ENCODE measurements around the gene ADAMTS15.

The ADAMTS15 gene

GRCh38 chr11:130464291-130464812 lies 15.9 kb downstream of the ADAMTS15 start:
- DNase-seq, result no peak

GRCh38 chr11:130465263-130465662 lies 16.8 kb downstream of the ADAMTS15 start:
- DNase-seq, result no peak

DNA sequence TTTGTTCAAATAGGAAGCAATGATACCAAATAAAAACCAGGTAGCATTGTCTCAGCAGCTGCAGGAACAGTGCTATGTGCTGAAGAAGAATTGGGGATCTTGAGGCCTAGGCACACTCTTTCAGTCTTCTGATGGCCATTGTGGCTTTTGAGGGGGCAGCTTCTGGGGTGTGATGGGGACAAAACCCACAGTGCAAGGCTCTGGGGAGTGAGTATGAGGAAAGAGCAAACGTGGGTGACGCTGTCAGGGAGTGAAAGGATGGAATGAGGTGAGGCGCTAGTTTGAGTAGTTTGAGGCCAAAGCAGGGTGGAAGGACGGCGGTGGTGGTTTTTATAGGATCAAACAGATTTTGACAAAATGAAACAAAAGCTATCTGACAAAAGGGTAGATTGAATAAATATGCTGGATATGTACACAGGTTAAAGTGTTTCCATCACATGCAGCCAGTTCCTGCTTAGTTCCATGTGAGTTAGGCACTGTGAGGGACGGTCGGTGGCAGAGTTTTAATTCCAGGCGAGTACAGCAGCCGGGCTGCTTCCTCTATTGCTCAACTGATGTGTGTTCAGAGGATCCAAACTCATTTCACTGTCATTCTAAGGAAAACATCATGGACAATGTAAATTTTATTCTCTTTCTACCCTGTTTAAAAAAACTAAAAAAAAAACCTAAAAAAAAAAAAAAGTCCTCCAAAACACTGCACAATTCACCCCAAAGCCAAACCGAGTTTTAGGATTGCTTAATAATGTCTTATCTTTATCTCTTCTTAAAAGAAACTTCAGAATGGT lies 18.9 kb downstream of the ADAMTS15 start:
- DNase-seq, result no peak

DNA sequence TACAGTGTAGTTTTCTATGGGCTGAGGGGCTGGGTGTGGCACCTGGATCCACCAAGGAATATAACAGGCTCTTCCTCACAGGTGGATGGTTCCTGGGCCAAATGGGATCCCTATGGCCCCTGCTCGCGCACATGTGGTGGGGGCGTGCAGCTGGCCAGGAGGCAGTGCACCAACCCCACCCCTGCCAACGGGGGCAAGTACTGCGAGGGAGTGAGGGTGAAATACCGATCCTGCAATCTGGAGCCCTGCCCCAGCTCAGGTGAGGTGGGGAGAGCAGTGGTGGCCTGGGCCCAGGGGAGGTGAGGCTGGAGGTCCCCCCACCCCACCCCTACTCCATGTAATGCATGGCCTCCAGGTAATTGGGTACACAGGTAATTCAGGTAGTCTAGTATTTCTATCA lies 20.7 kb downstream of the ADAMTS15 start:
- DNase-seq, result no peak

DNA sequence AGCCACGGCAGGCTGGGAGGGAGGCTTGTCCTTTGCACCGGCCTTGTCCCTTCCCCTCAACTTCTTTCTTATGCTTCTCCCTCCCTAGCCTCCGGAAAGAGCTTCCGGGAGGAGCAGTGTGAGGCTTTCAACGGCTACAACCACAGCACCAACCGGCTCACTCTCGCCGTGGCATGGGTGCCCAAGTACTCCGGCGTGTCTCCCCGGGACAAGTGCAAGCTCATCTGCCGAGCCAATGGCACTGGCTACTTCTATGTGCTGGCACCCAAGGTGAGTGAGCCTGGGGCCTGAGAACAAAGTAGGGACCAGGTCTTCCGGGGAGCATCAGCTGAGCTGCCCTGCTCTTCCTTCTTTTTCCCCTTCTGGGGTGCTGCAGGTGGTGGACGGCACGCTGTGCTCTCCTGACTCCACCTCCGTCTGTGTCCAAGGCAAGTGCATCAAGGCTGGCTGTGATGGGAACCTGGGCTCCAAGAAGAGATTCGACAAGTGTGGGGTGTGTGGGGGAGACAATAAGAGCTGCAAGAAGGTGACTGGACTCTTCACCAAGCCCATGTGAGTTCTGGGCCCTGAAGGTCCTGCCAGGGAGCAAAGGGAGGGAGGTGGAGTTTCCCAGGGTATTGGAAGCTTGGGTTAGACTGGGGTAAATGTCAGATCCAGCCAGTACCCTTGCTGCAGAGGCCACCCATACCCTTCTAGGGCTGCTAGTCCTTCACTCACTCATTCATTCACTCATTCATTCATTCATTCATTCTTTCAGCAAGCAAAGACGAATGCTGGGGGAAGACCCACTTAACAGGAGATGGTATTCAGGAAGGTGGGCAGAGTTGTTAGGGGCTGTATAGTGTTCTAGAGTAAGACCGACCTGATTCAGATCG lies 22.6 kb downstream of the ADAMTS15 start:
- DNase-seq, result no peak

DNA sequence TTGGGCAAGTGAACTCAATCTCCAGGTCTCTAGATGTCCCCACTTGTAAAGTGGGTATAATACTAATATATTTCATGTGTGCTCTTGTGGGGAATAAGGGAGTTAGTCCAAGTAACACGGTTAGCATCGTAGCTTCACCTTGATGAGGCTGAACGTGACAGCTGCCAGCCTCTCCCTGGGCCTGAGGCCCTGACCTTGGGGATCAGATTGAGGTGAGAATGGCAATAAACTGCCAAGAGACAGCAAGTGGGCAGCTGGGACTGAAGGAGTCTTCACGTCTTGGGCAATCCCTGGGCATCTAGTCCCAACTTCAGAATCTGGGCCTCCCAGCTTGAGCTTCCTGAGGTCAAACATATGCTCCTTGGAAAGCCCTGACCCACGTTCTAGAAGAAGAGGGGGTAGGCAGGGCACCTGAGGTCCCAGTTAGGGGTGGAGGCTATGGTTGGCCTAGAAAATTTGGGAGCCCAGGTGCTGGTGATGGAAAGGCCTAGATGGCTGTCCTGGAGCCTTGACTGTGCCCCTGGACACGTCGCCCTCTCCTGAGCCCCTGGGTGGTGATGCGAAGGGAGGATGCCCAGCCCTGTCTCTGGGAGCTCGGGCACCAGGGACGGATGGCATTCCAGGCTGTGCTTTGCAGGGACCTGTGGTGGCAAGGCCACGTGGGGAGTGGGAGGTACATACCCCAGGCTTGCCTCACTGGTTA lies 23.4 kb downstream of the ADAMTS15 start:
- no peak for DNase-seq

- no peak for DNase-seq
These were observed 24.1 kb downstream of the ADAMTS15 start for GRCh38 chr11:130472434-130472961.

DNA sequence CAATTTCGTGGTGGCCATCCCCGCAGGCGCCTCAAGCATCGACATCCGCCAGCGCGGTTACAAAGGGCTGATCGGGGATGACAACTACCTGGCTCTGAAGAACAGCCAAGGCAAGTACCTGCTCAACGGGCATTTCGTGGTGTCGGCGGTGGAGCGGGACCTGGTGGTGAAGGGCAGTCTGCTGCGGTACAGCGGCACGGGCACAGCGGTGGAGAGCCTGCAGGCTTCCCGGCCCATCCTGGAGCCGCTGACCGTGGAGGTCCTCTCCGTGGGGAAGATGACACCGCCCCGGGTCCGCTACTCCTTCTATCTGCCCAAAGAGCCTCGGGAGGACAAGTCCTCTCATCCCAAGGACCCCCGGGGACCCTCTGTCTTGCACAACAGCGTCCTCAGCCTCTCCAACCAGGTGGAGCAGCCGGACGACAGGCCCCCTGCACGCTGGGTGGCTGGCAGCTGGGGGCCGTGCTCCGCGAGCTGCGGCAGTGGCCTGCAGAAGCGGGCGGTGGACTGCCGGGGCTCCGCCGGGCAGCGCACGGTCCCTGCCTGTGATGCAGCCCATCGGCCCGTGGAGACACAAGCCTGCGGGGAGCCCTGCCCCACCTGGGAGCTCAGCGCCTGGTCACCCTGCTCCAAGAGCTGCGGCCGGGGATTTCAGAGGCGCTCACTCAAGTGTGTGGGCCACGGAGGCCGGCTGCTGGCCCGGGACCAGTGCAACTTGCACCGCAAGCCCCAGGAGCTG lies 24.8 kb downstream of the ADAMTS15 start:
- DNase-seq, result no peak

GRCh38 chr11:130473795-130474377 lies 25.4 kb downstream of the ADAMTS15 start:
- no peak for DNase-seq

- DNase-seq, result no peak
These were observed 26.4 kb downstream of the ADAMTS15 start for GRCh38 chr11:130474637-130475400.

DNA sequence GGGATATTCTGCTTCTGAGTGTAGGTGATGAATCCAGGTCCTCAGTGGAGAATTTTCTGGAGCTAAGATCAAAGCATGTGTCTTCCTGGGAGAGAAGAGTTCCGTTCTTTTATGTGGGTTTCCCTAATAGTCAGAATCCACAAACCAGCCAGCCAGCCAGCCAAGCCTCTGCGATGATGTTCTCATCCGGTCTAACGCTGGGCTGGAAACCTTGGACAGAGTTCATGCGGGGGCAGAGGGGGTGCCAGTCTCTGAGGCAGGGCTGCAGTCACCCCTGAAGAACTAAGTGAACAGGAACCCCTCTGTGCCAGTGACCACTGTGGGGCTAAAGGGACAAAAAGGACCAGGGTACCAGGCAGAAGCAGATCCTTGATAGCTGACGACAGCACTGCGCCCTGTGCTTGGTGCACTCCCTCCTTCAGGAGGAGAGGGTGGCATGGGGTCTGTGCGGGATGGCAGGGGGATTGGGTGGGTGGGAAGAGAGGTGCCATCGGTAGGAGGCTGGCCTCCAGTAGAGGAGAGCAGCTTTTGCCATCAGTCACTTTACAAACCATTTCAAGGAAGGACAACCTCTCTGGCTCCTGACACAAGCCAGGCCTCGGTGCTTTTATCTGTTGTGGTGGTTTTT lies 27.1 kb downstream of the ADAMTS15 start:
- DNase-seq, result no peak

- no peak for DNase-seq
These were observed 27.9 kb downstream of the ADAMTS15 start for GRCh38 chr11:130476200-130476921.

GRCh38 chr11:130476922-130477491 lies 28.6 kb downstream of the ADAMTS15 start:
- DNase-seq, result no peak

DNA sequence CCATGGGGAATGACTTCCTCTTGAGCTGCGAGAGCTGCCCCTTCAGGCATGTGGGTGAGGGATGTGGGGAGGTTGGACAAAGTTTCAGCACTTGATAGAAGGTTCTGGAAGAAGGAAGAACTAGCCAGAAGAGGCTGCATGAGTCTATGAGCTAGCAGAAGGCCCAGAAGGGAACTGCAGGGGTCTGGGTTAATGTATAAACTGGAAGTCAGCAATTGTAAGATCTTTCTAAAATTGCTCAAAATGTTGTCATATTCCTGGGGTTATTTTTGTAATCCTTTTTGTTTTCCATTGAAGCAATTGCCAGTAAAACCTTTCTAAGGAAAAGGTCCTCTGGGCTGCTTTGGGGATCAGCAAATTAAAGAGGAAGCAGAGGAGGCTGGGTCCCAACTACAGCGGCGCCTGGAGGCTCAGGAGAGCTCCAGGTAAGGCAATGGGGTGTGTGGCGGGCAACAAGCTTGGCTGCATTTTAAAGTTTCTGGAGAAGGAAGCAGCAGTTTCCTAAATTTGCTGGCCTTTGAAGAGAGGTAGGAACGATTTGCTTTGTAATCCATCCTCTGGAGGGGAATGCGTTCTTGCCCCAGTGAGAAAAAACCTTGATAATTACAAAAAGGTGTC lies 29.2 kb downstream of the ADAMTS15 start:
- DNase-seq, result no peak

- no peak for DNase-seq
These were observed 29.8 kb downstream of the ADAMTS15 start for GRCh38 chr11:130478204-130478701.

DNA sequence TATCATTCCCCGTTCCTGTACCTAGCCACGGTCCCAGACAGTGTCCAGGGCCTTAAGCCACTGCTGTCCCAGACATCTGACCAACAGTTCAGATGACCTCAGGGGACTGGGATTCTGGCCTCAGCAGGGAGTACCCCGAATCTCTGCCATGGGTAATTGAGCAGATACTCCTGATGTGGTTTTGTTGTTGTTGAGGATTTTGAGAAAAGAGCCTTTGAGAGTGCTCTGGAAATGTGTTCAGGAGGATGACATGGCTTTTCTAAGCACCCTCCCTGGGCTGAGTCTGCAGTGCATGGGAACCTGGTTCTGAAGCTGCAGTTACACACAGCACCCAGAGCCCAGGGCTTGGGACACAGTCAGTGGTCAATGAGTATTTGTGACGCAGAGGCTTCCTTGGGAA lies 30.4 kb downstream of the ADAMTS15 start:
- DNase-seq, result no peak

DNA sequence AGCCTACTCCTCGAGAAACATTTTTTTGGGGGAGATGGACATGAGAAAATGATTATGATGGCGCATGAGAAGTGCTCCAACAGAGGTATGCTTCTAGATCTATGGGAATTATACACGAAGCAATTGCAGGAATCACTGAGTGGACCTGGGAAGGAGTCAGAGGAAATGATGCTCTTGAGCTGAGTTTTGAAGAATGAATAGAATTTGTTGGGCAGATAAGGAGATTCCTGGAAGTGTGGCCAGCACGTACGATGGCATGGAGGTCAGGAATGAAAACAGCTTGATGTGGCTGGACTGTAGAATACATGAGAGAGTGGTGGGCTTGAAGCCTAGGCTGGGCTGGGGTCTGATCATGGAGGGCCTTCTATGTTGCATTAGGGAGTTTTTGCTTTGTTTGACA lies 31.7 kb downstream of the ADAMTS15 start:
- DNase-seq, result no peak

DNA sequence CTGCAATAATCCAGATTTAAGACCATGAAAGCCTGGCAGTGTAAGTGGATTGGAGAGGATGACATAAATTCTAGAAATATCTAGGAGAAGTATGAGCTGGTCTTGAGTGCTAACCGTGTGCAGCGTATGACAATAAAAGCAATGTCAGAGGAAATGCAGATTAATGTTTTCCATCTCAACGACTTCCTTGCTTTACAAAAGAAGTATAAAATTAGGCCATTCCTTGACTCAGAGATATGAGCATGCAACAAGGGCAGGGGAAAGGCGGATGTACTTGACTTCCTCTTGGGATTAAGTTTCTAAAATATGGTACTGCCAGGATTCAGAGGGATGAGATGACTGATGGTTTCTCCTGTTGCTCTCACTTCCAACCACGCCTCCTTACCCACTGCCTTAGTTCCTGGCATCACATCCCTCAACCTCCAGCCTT lies 32.3 kb downstream of the ADAMTS15 start:
- no peak for DNase-seq

DNA sequence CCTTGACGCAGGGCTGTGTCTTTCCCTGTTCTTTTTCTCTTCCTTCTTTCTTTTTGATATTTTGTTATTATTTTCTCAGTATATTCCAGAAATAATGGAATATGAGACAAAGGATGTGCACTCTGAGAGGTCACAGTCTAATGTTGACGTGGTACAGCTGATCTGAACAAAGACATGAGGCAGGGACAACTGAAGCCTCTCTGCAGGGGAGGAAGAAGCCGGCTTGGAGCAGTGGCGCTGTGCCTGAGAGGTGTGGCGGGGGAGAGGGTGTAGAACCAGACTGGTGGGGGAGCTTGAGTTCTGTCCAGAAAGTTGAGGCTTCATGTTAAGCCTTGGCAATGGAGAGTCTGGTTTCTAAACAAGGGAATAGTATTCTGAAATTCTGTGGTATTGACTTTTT lies 34.7 kb downstream of the ADAMTS15 start:
- DNase-seq, result no peak

Data from CD4-positive, alpha-beta T cell treated with Interferon alpha-2 for 1 hour (primary cell).